Activated T-helper 17 cell treated with anti-CD3 and anti-CD28 coated beads, Interleukin-2, amount 50 U/mL, for 72 hours (primary cell): ENCODE data around the gene CIROP. TPM values are rescaled to one million over a fixed set of nuclear protein-coding genes. Genes with fewer than 3 reads are reported as not detected.
A peak's percentile ranks its signal among the peaks of the same experiment; 100 is the strongest.

ENCODE experiments used
- ATAC-seq: fragments of 150-1000 bp; cut with Tn5 transposase; replicated peaks from 2 replicates; pipeline ENCODE4 v1.10.0; 2021; ENCODE audit warnings: mild to moderate bottlenecking, moderate library complexity
- H3K27ac Mint-ChIP-seq: one replicate; pipeline ENCODE4 v1.8.0; 2022; ENCODE audit warnings: mixed read lengths
- H3K27me3 Mint-ChIP-seq: one replicate; pipeline ENCODE4 v1.8.0; 2022; ENCODE audit warnings: mixed read lengths
- H3K36me3 Mint-ChIP-seq: one replicate; pipeline ENCODE4 v1.8.0; 2022; ENCODE audit warnings: low read depth, mild to moderate bottlenecking, mixed read lengths
- H3K4me1 Mint-ChIP-seq: one replicate; pipeline ENCODE4 v1.8.0; 2022; ENCODE audit warnings: mixed read lengths
- H3K4me3 Mint-ChIP-seq: one replicate; pipeline ENCODE4 v1.8.0; 2022; ENCODE audit warnings: mild to moderate bottlenecking, mixed read lengths
- H3K9me3 Mint-ChIP-seq: one replicate; pipeline ENCODE4 v1.8.0; 2022; ENCODE audit warnings: mixed read lengths
- total RNA-seq, 2 donors: library from RNA; stranded (reverse); gene quantifications; one replicate each; pipeline ENCODE4 v1.2.3, GENCODE V29; 2022

The CIROP gene
- total RNA-seq, 2 donors from 2014 or later: not detected

- no peak for ATAC-seq
These were observed 38.4 kb downstream of the CIROP start for GRCh38 chr14:23066368-23066767.

DNA sequence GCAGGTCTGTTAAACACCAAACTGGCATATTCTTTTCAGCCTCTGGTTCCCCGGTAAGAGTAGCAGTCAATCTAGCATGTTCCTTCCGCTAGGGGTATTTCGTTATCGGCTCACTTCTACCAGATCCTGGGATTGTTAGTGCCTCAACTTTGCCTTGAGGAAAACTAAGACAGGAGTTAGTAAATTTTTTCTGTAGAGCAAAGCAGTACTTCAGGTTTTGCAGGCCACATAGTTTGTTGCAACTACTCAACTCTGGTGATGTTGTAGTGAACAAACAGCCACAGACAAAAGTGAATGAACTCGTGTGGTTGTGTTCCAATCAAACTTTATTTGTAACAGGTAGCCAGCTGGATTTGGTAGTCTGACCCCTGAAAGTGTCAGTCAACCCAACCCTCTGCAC lies 41.2 kb downstream of the CIROP start:
- no peaks in the 10 kb centered on the region for H3K9me3 Mint-ChIP-seq
- no peak overlapping the region for H3K27ac Mint-ChIP-seq
- H3K4me1 Mint-ChIP-seq: peaks cover 9% of the 10 kb centered on the region
- no peaks in the 10 kb centered on the region for H3K27me3 Mint-ChIP-seq
- no peak overlapping the region for H3K4me3 Mint-ChIP-seq
- peaks cover 100% of the 10 kb centered on the region for H3K36me3 Mint-ChIP-seq
- no peak for ATAC-seq

More at GRCh38 chr14:23066368-23066767, 38.4 kb downstream of the CIROP start:
- no peak overlapping the region for H3K27ac Mint-ChIP-seq
- no peaks in the 10 kb centered on the region for H3K27me3 Mint-ChIP-seq
- H3K4me3 Mint-ChIP-seq: no peak overlapping the region
- H3K4me1 Mint-ChIP-seq: peaks cover 23% of the 10 kb centered on the region
- no peaks in the 10 kb centered on the region for H3K9me3 Mint-ChIP-seq
- peaks cover 100% of the 10 kb centered on the region for H3K36me3 Mint-ChIP-seq

DNA sequence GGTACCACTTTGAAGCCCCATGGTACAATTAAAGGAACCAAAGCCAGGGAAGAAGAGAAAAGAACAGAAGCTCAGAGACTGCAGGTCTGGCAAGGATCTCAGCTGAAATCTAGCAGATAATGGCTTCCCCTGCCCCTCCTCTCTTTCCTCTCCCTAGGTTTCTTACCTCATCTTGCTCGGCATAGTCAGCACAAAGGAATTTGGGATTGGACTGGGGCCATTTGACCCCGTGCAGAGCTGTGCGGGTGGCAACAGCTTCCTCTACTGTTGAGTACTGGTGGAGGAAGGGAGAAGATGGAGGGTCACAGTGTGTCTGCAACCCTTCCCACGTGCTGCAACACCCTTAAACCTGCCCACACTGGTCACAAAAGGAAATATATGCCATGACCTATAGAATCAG lies 42.8 kb downstream of the CIROP start:
- H3K4me3 Mint-ChIP-seq: no peak overlapping the region

DNA sequence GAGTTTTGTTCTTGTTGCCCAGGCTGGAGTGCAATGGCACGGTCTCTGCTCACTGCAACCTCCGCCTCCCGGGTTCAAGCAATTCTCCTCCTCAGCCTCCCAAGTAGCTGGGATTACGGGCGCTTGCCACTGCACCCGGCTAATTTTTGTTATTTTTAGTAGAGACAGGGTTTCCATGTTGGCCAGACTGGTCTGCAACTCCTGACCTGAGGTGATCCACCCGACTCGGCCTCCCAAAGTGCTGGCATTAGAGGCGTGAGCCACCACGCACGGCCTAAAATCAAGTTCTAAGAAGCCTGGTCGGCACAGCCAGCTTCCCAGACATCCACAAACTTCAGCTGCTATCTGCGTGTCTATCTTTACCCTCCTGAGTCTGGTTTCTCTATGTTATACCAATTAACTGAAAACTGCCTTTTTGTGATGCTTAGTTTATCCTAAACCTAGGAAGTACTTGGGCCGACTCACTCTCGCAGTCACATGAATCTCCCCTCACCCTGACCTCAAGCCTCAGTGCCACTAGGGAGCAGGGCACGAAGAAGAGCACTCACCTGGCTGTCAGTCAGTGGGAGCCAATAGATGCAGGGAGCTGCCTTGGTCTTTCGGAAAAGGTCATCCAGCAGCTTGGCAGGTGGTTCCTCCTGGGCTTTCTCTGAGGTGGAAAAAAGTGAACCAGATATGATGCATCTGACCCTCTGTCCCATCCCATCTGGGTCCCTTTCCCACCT lies 44.1 kb downstream of the CIROP start:
- peaks cover 14% of the 10 kb centered on the region for H3K4me1 Mint-ChIP-seq
- no peak overlapping the region for H3K27ac Mint-ChIP-seq
- H3K9me3 Mint-ChIP-seq: no peaks in the 10 kb centered on the region
- peaks cover 8% of the 10 kb centered on the region for H3K27me3 Mint-ChIP-seq
- no peak overlapping the region for H3K4me3 Mint-ChIP-seq
- peaks cover 86% of the 10 kb centered on the region for H3K36me3 Mint-ChIP-seq
- no peak for ATAC-seq

More for the DNA sequence above, 42.8 kb downstream of the CIROP start:
- no peaks in the 10 kb centered on the region for H3K9me3 Mint-ChIP-seq
- peaks cover 92% of the 10 kb centered on the region for H3K36me3 Mint-ChIP-seq
- peaks cover 5% of the 10 kb centered on the region for H3K4me1 Mint-ChIP-seq
- no peak overlapping the region for H3K27ac Mint-ChIP-seq
- H3K27me3 Mint-ChIP-seq: peaks cover under 1% of the 10 kb centered on the region
- ATAC-seq: no peak

- no peak overlapping the region for H3K27ac Mint-ChIP-seq
- peaks cover 8% of the 10 kb centered on the region for H3K27me3 Mint-ChIP-seq
- no peak for ATAC-seq
- peaks cover 14% of the 10 kb centered on the region for H3K4me1 Mint-ChIP-seq
- H3K9me3 Mint-ChIP-seq: no peaks in the 10 kb centered on the region
- H3K4me3 Mint-ChIP-seq: no peak overlapping the region
- peaks cover 67% of the 10 kb centered on the region for H3K36me3 Mint-ChIP-seq
These were observed 45.9 kb downstream of the CIROP start for GRCh38 chr14:23058654-23059504.

DNA sequence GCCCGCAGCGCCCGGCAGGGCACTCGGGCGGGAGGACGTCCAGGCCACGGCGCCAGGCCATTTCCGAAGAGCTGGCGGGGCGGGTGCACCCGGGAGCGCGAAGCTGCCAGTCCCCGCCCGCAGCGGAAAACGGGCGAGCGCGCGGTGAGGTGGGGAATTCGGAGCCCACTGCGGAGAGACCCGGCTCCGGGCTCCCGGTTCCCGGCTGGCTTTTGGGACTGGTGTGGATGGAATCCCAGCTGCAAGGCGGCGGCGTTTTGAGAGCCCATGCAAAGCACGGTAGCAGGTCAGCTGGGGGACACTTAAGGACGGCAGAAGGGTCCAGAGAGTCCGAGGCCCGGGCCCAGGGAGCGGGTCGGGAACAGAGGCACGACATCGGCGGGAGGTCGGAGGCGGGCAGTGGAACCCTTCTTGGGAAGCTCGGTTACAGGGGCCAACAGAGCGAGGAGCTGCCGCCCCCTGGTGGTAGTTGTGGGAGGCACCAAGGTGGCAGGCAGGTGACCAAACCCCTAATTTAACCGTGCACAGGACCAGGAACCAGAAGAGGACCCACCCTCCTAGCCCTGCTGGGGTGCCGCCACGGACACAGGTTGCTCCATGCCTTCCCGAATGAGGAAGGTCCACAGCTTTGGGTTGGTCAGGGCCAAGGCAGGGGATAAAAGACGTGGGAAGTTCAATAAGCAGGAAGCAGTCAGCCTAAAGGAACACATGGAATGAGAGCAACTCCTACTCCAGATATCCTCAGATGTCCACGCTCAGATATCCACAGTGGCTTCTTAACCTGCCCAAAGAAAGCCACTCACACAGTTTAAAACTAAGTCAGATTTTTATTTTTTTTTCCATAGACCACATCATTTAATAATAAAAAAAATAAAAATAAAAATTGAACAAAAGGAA lies 46.8 kb downstream of the CIROP start:
- peaks cover 59% of the 10 kb centered on the region for H3K36me3 Mint-ChIP-seq
- H3K27ac Mint-ChIP-seq: no peak overlapping the region
- no peaks in the 10 kb centered on the region for H3K9me3 Mint-ChIP-seq
- H3K27me3 Mint-ChIP-seq: peaks cover 8% of the 10 kb centered on the region
- peaks cover 14% of the 10 kb centered on the region for H3K4me1 Mint-ChIP-seq
- peak overlapping the region; percentile 72 for H3K4me3 Mint-ChIP-seq
- peak; percentile 75 for ATAC-seq

GRCh38 chr14:23056956-23057756 lies 47.6 kb downstream of the CIROP start, which contains the start of gene CDH24:
Gene CDH24 (minus strand): TSS chr14:23057520. CDS start chr14:23055733, 1,787 bp downstream.
- H3K4me3 Mint-ChIP-seq: peak within 1 kb of the TSS; percentile 74
- peaks cover 8% of the 10 kb centered on the region for H3K27me3 Mint-ChIP-seq
- no peaks in the 10 kb centered on the region for H3K9me3 Mint-ChIP-seq
- peaks cover 50% of the 10 kb centered on the region for H3K36me3 Mint-ChIP-seq
- peaks cover 14% of the 10 kb centered on the region for H3K4me1 Mint-ChIP-seq
- H3K27ac Mint-ChIP-seq: peak within 1 kb of the TSS; percentile 32
- ATAC-seq: peak; percentile 63

- peak; percentile 76 for ATAC-seq
- Mint-ChIP-seq H3K9me3 (no peaks in the 10 kb centered on the region), H3K4me3 (peak overlapping the region; percentile 74), H3K4me1 (peaks cover 14% of the 10 kb centered on the region), H3K36me3 (peaks cover 42% of the 10 kb centered on the region), H3K27ac (peak overlapping the region; percentile 32), H3K27me3 (peaks cover 8% of the 10 kb centered on the region)
These were observed 48.4 kb downstream of the CIROP start for GRCh38 chr14:23056145-23056955.

DNA sequence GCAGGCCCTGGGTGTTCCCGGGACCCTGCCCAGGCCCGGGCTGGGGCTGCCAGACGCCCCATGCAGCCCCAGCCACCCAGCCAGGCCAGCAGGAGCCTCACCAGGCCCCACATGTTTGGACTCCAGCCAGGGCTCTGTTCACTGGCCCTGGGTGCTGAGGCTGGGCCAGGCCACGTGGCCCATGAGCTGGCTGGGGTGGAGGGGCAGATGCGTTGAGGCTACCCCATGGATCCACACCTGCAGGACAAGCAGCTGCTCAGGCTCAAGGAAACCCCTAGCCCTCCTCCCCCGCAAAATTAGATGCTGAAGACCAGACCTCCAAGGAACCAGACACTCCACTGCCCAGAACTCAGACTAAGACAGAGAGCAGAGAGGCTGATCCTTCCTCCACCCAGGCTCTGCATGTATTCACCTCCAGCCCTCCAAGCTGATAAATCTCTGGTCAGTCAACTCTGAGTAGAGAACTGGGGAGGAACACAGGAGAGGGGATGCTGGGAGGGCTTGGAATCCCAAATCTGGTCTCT lies 49.1 kb downstream of the CIROP start:
- ATAC-seq: no peak

GRCh38 chr14:23055147-23055550 lies 49.6 kb downstream of the CIROP start:
- Mint-ChIP-seq H3K27ac (no peak overlapping the region), H3K27me3 (peaks cover 8% of the 10 kb centered on the region), H3K36me3 (peaks cover 30% of the 10 kb centered on the region), H3K4me3 (no peak overlapping the region), H3K4me1 (peaks cover 14% of the 10 kb centered on the region), H3K9me3 (no peaks in the 10 kb centered on the region)
- ATAC-seq: no peak

More for the DNA sequence above, 49.1 kb downstream of the CIROP start:
- peaks cover 8% of the 10 kb centered on the region for H3K27me3 Mint-ChIP-seq
- H3K4me1 Mint-ChIP-seq: peaks cover 14% of the 10 kb centered on the region
- H3K27ac Mint-ChIP-seq: no peak overlapping the region
- H3K4me3 Mint-ChIP-seq: peak overlapping the region; percentile 74
- no peaks in the 10 kb centered on the region for H3K9me3 Mint-ChIP-seq
- peaks cover 36% of the 10 kb centered on the region for H3K36me3 Mint-ChIP-seq

- Mint-ChIP-seq H3K9me3 (no peaks in the 10 kb centered on the region), H3K4me1 (peaks cover 14% of the 10 kb centered on the region), H3K27ac (no peak overlapping the region), H3K27me3 (peaks cover 8% of the 10 kb centered on the region), H3K36me3 (peaks cover 21% of the 10 kb centered on the region), H3K4me3 (no peak overlapping the region)
- ATAC-seq: no peak
These were observed 50.6 kb downstream of the CIROP start for GRCh38 chr14:23054000-23054811.

- Mint-ChIP-seq H3K4me1 (peaks cover 14% of the 10 kb centered on the region), H3K9me3 (no peaks in the 10 kb centered on the region)
These were observed 51.4 kb downstream of the CIROP start for GRCh38 chr14:23053426-23053825.

More at GRCh38 chr14:23053426-23053825, 51.4 kb downstream of the CIROP start:
- Mint-ChIP-seq H3K4me3 (no peak overlapping the region), H3K27ac (no peak overlapping the region), H3K27me3 (peaks cover 8% of the 10 kb centered on the region), H3K36me3 (peaks cover 13% of the 10 kb centered on the region)
- no peak for ATAC-seq
